SK-N-SH (cell line): ENCODE results near the gene NPR1. TPM values are rescaled to one million over a fixed set of nuclear protein-coding genes. Genes with fewer than 3 reads are reported as not detected.
"Not testable (repeated sequence)": the region's sequence is repeated elsewhere in the genome, so short reads cannot be mapped to it uniquely, and the experiment has no call there.

Experiments used
- CTCF ChIA-PET: fragments of 300-600, 350-600 bp; formaldehyde crosslinking; extraction: SDS; loops from one replicate; lab custom pipeline; 2021; lab: Yijun Ruan, JAX
- POLR2A ChIA-PET: fragments of 350-600 bp; sonication (Branson Sonifier 250); formaldehyde crosslinking; extraction: SDS; loops from one replicate; lab custom pipeline; 2020; ENCODE audit warnings: antibody characterized with exemption, inconsistent platforms; lab: Yijun Ruan, JAX
- DNase-seq: peaks from one replicate; pipeline ENCODE4 v3.0.0; 2012
- H2AFZ ChIP-seq: fragments of 200-600 bp; sonication (generic); 2 replicates; pipeline ENCODE4 v1.8.1; 2016; ENCODE audit warnings: antibody characterized with exemption, mild to moderate bottlenecking, low read depth
- H3F3A ChIP-seq: fragments of 200-600 bp; sonication (generic); replicated peaks from 2 replicates; pipeline ENCODE3; 2016; ENCODE audit warnings: antibody characterized with exemption, mild to moderate bottlenecking; ENCODE audit not compliant: insufficient read depth
- H3K27ac ChIP-seq, 2 experiments: fragments of 200-500 bp in 1 of 2; fragments of 200-600 bp in 1 of 2; sonication (Bioruptor generic) in 1 of 2; sonication (generic), shearing (Covaris generic) in 1 of 2; 2 replicates each; pipeline versions ENCODE4 v1.5.1 to v1.6.1; 2014 to 2016; ENCODE audit warnings: low read depth in 2 of 2, inconsistent platforms in 1 of 2, low read length in 1 of 2, mild to moderate bottlenecking in 1 of 2, mixed read lengths in 1 of 2
- H3K27me3 ChIP-seq: fragments of 200-600 bp; sonication (generic), shearing (Covaris generic); 2 replicates; pipeline ENCODE4 v1.6.1; 2016; ENCODE audit warnings: mixed run types; ENCODE audit not compliant: insufficient read depth
- H3K36me3 ChIP-seq, 2 experiments: fragments of 200-500 bp in 1 of 2; fragments of 200-600 bp in 1 of 2; sonication (Bioruptor generic) in 1 of 2; sonication (generic) in 1 of 2; replicated peaks in 1 of 2; 2 replicates each; pipeline versions ENCODE3 to v1.5.1; 2014 to 2016; ENCODE audit warnings: low read length in 1 of 2, mild to moderate bottlenecking in 1 of 2; ENCODE audit not compliant: insufficient read depth in 2 of 2, control insufficient read depth in 1 of 2
- H3K4me1 ChIP-seq, 2 experiments: fragments of 200-500 bp in 1 of 2; fragments of 200-600 bp in 1 of 2; sonication (Bioruptor generic) in 1 of 2; sonication (generic), shearing (Covaris generic) in 1 of 2; 2 replicates each; pipeline versions ENCODE4 v1.5.1 to v1.6.1; 2014 to 2016; ENCODE audit warnings: low read depth in 1 of 2, low read length in 1 of 2, mixed run types in 1 of 2; ENCODE audit not compliant: insufficient read depth in 2 of 2, control insufficient read depth in 1 of 2
- H3K4me2 ChIP-seq: fragments of 200-600 bp; sonication (generic), shearing (Covaris generic); 2 replicates; pipeline ENCODE4 v1.6.1; 2017; ENCODE audit warnings: mixed run types
- H3K4me3 ChIP-seq, 2 experiments: fragments of 200-500 bp in 1 of 2; fragments of 200-600 bp in 1 of 2; sonication (Bioruptor generic) in 1 of 2; sonication (generic), shearing (Covaris generic) in 1 of 2; 2 replicates each; pipeline versions ENCODE4 v1.5.1 to v1.8.1; 2014 to 2016; ENCODE audit warnings: low read depth in 2 of 2, inconsistent platforms in 1 of 2, low read length in 1 of 2, mild to moderate bottlenecking in 1 of 2, mixed read lengths in 1 of 2, moderate library complexity in 1 of 2
- H3K79me2 ChIP-seq: fragments of 200-600 bp; sonication (generic); 2 replicates; pipeline ENCODE4 v1.8.1; 2017; ENCODE audit warnings: mild to moderate bottlenecking; ENCODE audit not compliant: insufficient read depth
- H3K9ac ChIP-seq: fragments of 200-600 bp; sonication (generic); 2 replicates; pipeline ENCODE4 v1.6.1; 2017; ENCODE audit warnings: mixed run types
- H3K9me2 ChIP-seq: fragments of 200-600 bp; sonication (generic); 2 replicates; pipeline ENCODE4 v1.6.1; 2017; ENCODE audit warnings: mixed run types
- H3K9me3 ChIP-seq: fragments of 200-600 bp; sonication (generic); 2 replicates; pipeline ENCODE4 v1.6.1; 2017; ENCODE audit warnings: mixed run types, mild to moderate bottlenecking, moderate library complexity
- H4K20me1 ChIP-seq: fragments of 200-600 bp; sonication (generic); 2 replicates; pipeline ENCODE4 v1.6.1; 2017; ENCODE audit warnings: mild to moderate bottlenecking, mixed run types; ENCODE audit not compliant: insufficient read depth
- CTCF ChIP-seq: fragments of 200-600 bp; sonication (generic); IDR thresholded peaks from 2 replicates; pipeline ENCODE4 v1.6.1; 2017; ENCODE audit warnings: antibody characterized with exemption, mild to moderate bottlenecking, moderate library complexity
- GABPA ChIP-seq: IDR thresholded peaks from 2 replicates; pipeline ENCODE4 v1.4.0; 2012; ENCODE audit warnings: low read depth, mild to moderate bottlenecking
- MAX ChIP-seq: IDR thresholded peaks from 2 replicates; pipeline ENCODE4 v1.4.0; 2012; ENCODE audit warnings: low read depth
- MXI1 ChIP-seq: IDR thresholded peaks from 2 replicates; pipeline ENCODE4 v1.6.1; 2012; ENCODE audit warnings: mild to moderate bottlenecking, low read depth, low read length, improper control_type of control experiment
- NFIC ChIP-seq: IDR thresholded peaks from 2 replicates; pipeline ENCODE4 v1.4.0; 2012; ENCODE audit warnings: borderline replicate concordance
- NRF1 ChIP-seq: IDR thresholded peaks from 2 replicates; pipeline ENCODE4 v1.6.1; 2012; ENCODE audit warnings: low read depth, mild to moderate bottlenecking, low read length
- PBX3 ChIP-seq: IDR thresholded peaks from 2 replicates; pipeline ENCODE4; 2012
- POLR2AphosphoS5 ChIP-seq: IDR thresholded peaks from 2 replicates; pipeline ENCODE4 v1.6.1; 2012; ENCODE audit warnings: low read depth, low read length
- RCOR1 ChIP-seq: fragments of 150-350 bp; IDR thresholded peaks from 2 replicates; pipeline ENCODE4 v1.6.1; 2017; ENCODE audit warnings: antibody characterized with exemption, low read length
- REST ChIP-seq: IDR thresholded peaks from 2 replicates; pipeline ENCODE4 v1.6.1; 2012; ENCODE audit warnings: mild to moderate bottlenecking, low read depth, low read length, moderate library complexity
- RXRA ChIP-seq: IDR thresholded peaks from 2 replicates; pipeline ENCODE4 v1.4.0; 2012; ENCODE audit warnings: low read depth, mild to moderate bottlenecking, borderline replicate concordance
- SIN3A ChIP-seq: IDR thresholded peaks from 2 replicates; pipeline ENCODE4 v1.6.1; 2012; ENCODE audit warnings: low read depth, mild to moderate bottlenecking, low read length, moderate library complexity, borderline replicate concordance
- TCF12 ChIP-seq: IDR thresholded peaks from 2 replicates; pipeline ENCODE4 v1.4.0; 2012
- TEAD4 ChIP-seq: IDR thresholded peaks from 2 replicates; pipeline ENCODE4 v1.4.0; 2012; ENCODE audit warnings: mild to moderate bottlenecking, borderline replicate concordance; ENCODE audit not compliant: insufficient read depth
- USF1 ChIP-seq: IDR thresholded peaks from 2 replicates; pipeline ENCODE4 v1.4.0; 2012; ENCODE audit warnings: low read depth, borderline replicate concordance
- ZBTB33 ChIP-seq: IDR thresholded peaks from 2 replicates; pipeline ENCODE4 v1.4.0; 2012; ENCODE audit warnings: low read depth, borderline replicate concordance
- WGBS: methylation state at CpG from one replicate; pipeline ENCODE4 v1.1.6; 2017; ENCODE audit warnings: low lambda C conversion rate; 5-methylcytosine and 5-hydroxymethylcytosine counted together
- polyA plus RNA-seq, 3 experiments: library from polyadenylated mRNA; depleted of rRNA; stranded (reverse); fragments of >200 nt; gene quantifications; 2 replicates each; pipeline ENCODE4 v1.2.3, GENCODE V29; 2012

The NPR1 gene
- polyA plus RNA-seq, 1 of the 3 experiments (the other 2 are of a cell fraction) = 0.12 TPM

- TF ChIP-seq ZBTB33 = no peak
- TF ChIP-seq, all 33 proteins: peak for 0
These were observed 39.2 kb upstream of the NPR1 start (continued) for GRCh38 chr1:153639280-153639679.

GRCh38 chr1:153640213-153640612 is 38.3 kb upstream of the NPR1 start:
- CTCF ChIA-PET = interaction anchor here (1.0 to 3.3 kb wide), 4 partner anchors 15 to 68 kb away, joined by 3 to 13 read pairs (median 8); no protein-coding TSS in a partner anchor
- H3K9me3 ChIP-seq, DNase-seq, H3K27me3 ChIP-seq, H3K9me2 ChIP-seq, H3K27ac ChIP-seq, H3K4me3 ChIP-seq, H4K20me1 ChIP-seq, H3K4me1 ChIP-seq, H3K4me2 ChIP-seq, H2AFZ ChIP-seq, H3K9ac ChIP-seq, POLR2A ChIA-PET: not testable (repeated sequence)
- whole genome bisulfite sequencing = 99% methylated on average over 5 of the region's 5 CpGs
- Histone ChIP-seq H3K36me3 (peaks cover 83 to 95% of the 10 kb centered on the region in 2 experiments), H3F3A (peaks cover 28% of the 10 kb centered on the region), H3K79me2 (peaks cover 80% of the 10 kb centered on the region)

- Histone ChIP-seq H3K4me2 (no peak overlapping the region), H3K27ac (no peak overlapping the region), H3K79me2 (peaks cover 73% of the 10 kb centered on the region), H3F3A (peaks cover 34% of the 10 kb centered on the region), H3K4me3 (no peak overlapping the region), H3K9me2 (no peaks in the 10 kb centered on the region), H4K20me1 (no peaks in the 10 kb centered on the region; the same call in 1 of the 2 replicates), H3K9ac (no peak overlapping the region), H3K36me3 (peaks cover 90 to 96% of the 10 kb centered on the region in 2 experiments), H2AFZ (no peak overlapping the region), H3K9me3 (no peaks in the 10 kb centered on the region), H3K4me1 (no peaks in the 10 kb centered on the region; a peak in 1 of 4 replicates), H3K27me3 (no peaks in the 10 kb centered on the region)
- no peak for DNase-seq
- ChIA-PET POLR2A (no interaction called here), CTCF (interaction anchor here (1.0 to 1.2 kb wide), 2 partner anchors 14 to 42 kb away, joined by 3 to 4 read pairs; no protein-coding TSS in a partner anchor)
- WGBS = 84% methylated on average over 6 of the region's 6 CpGs
- TF ChIP-seq REST = no peak
- TF ChIP-seq CTCF = no peak
- TF ChIP-seq SIN3A = no peak
- no peak for TF ChIP-seq USF1
- no peak for TF ChIP-seq RCOR1
- TF ChIP-seq GABPA = no peak
- no peak for TF ChIP-seq NFIC
- TF ChIP-seq TCF12 = no peak
- no peak for TF ChIP-seq PBX3
- TF ChIP-seq MAX = no peak
- TF ChIP-seq TEAD4 = no peak
- no peak for TF ChIP-seq RXRA
- TF ChIP-seq MXI1 = no peak
- no peak for TF ChIP-seq POLR2AphosphoS5
- TF ChIP-seq NRF1 = no peak
These were observed 37.6 kb upstream of the NPR1 start for GRCh38 chr1:153640861-153641260.
